Measurements from ENCODE around the gene ITGB1.

ITGB1 gene

DNA sequence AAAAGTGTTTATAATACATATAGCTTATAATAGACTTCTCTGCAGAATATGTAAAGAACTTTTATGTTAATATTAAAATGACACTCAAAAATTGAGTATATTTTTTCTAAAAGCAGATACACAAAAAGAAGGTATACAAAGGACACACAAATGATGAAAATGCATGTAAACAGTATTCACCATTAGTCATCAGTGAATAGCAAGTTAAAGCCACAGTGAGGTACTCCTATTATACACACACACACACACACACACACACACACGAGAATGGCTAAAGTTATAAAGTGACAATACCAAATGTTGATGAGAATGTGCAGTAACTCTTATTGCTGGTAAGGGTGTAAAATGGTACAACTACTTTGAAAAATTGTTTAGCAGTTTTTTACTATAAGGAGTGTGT is 92.9 kb downstream of the ITGB1 start:
- DNase-seq, result no peak

DNA sequence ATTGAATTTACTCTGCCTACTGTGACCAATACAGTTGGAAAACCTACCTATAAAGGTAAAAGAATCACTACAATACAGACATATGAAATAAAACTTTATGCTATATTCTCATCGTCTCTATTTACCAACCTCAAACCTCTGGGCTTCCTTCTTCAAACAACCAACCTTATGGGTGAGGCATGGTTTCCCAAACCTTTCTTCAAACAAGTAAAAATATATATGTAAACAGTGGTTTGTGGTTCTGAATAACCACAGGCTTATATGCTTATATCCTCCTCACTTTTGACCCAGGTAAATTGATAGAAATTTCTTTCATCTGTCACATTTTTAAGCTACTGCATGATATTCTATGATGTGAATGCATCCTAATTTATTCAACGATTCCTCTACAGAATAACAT is 103.6 kb downstream of the ITGB1 start:
- no peak for DNase-seq

GRCh38 chr10:32851301-32851700 is 106.7 kb downstream of the ITGB1 start:
- no peak for DNase-seq

All from kidney glomerular epithelial cell (primary cell).